NCI-H69 (cell line): ENCODE data around the gene CGRRF1.

Source experiments
- DNase-seq: peaks from one replicate; lab custom pipeline; 2025; lab: John Stamatoyannopoulos, UW

CGRRF1 gene

DNA sequence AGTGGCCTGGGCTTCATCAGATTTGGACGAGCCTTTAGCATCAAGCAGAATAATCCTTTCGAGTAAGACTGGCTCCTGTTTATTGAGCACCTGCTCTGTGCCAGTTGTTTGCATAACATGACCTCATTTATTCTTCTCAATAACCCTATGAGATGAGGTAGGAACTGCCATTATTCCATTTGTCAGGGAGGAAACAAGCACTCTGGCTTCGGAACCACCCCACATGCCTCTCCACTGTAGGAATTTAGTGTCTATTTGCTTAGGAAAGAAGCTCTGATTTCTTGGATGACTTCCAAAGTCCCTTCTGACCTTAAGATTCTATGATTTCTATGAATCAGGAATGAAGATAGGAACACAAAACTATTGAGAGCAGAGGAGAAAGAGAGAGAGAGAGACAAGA lies 68.3 kb downstream of the CGRRF1 start:
- DNase-seq, result no peak

DNA sequence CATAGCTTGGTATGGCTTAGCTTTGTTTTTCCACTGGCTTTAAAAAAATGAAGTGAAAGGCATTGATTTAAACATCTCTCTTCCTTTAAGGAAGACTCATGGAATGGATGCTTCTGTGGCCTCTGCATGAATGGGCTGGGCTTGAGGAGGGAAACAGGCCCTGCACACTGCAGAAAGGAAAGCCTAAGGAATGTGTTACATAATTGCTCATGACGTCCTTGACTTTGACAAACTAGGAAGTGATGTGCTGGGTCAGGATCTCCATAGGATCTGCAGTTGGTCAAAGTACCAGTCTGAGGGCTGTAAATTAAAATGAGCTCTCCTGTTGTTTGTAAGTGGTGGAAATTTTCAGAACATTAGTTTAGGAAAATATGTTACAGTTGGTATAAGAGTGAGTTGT lies 69.9 kb downstream of the CGRRF1 start:
- no peak for DNase-seq

DNA sequence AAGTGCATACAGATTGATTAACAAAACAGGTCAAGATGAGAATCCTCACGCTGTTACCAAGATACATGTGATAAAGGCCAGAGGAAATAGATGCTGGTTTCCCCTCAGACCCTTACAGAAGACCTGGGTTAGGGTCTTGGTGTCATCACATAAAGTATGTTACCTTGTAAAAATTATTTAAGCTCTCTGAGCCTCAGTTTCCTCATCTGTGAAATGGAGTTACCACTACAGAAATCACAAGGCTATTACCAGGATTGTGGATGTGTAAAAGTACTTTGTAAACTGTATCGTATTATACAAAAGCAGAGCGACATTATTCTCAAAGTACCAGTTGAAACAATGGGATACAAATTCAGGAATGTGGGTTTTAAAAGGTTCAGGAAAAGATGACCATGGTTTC lies 71.2 kb downstream of the CGRRF1 start:
- DNase-seq, result no peak

DNA sequence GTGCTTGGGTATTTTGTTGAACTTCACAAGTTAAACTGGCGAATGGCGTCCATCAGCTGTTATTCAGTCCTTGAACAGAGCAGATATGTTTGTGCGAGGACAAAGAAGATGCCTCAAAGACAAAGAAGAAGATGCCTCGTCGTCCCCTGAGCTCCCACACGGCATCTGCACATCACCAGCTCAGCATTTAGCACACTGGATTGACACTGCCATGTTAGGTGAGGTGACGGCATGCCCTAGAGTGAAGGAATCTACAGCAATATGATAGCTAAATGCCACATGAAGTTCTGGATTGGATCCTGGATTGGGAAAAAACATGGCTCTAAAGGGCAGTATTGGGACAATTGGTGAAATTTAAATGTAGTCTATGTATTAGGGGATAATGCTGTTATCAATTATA lies 72.6 kb downstream of the CGRRF1 start:
- no peak for DNase-seq

DNA sequence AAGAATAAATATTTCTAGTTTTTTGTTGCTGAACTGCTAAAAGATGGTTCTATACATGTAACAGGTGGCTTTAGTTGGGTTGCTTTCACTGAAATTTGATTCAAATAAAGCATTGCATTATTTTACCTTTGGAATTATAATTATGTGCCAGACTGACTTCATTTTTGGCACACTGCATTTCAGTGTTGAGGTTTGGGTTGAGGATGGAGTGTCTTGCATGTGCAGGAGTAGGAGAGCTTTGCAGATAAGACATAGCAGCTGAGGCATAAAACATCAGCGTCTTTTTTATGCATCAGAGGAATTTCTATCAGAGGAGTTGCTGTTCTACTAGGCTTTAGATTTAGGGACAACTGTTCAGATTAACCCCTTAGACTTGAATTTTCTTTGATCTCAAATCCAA lies 74.4 kb downstream of the CGRRF1 start:
- DNase-seq, result no peak

DNA sequence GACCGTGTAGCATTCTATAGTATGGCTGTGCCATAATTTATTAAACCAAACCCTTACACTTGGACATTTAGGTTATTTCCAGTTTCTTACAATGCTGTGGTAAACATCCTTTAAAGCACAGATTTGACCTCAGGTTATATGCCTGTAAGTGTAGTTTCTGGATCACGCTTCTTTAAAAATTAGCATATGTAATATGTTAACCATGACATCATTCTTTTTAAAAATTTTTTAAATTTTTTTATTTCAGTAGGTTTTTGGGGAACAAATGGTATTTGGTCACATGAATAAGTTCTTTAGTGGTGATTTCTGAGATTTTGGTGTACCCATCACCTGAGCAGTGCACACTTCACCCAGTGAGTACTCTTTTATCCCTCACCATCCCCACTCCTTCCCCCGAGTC lies 75.5 kb downstream of the CGRRF1 start:
- no peak for DNase-seq
